ENCODE data around the gene TMEM41A. TPM values are rescaled to one million over a fixed set of nuclear protein-coding genes. Genes with fewer than 3 reads are reported as not detected.

Gene TMEM41A
- total RNA-seq (2014; rRNA removed; shearing (Covaris generic)) = 7.7 and 9.1 TPM in 2 replicates

GRCh38 chr3:185498503-185499396, at the start of gene TMEM41A:
Gene TMEM41A, minus strand, starts transcription at chr3:185499035. Its CDS starts 74 bp downstream, at chr3:185498961.

Other genes with a start within 250 kb of the TMEM41A start
- gene EHHADH, start 245.0 kb downstream of the TMEM41A start, total RNA-seq (2014; rRNA removed; shearing (Covaris generic)) = 2.5 and 4.9 TPM in 2 replicates
- 7.1 and 8.2 TPM in 2 replicates for gene MAP3K13, start 135.9 kb downstream of the TMEM41A start, total RNA-seq (2014; rRNA removed; shearing (Covaris generic))
- gene LIPH, start 53.6 kb upstream of the TMEM41A start, total RNA-seq (2014; rRNA removed; shearing (Covaris generic)) = 0.04 TPM in 1 of 2 replicates, not detected in the other
- gene SENP2, start 87.3 kb upstream of the TMEM41A start, total RNA-seq (2014; rRNA removed; shearing (Covaris generic)) = 36.2 and 42.7 TPM in 2 replicates

Data from A375 (cell line).